ENCODE data around the gene SLC25A19. TPM values are rescaled to one million over a fixed set of nuclear protein-coding genes. Genes with fewer than 3 reads are reported as not detected.

SLC25A19 gene
- total RNA-seq, 1 experiment from 2014 or later = 29.0 TPM

GRCh38 chr17:75241502-75241901 lies 47.7 kb downstream of the SLC25A19 start:
- peaks cover 15% of the 10 kb centered on the region for H3K36me3 ChIP-seq (ENCODE audit: control insufficient read depth, insufficient read depth, low read length)
- DNase-seq (ENCODE audit: low read depth, low spot score) = no peak
- TF ChIP-seq POLR2AphosphoS5 (IDR thresholded peaks at IDR 0.05; ENCODE audit: low read depth, low read length) = no peak
- TF ChIP-seq TCF7L2 (IDR thresholded peaks at IDR 0.05; ENCODE audit: low read depth, low read length) = no peak
- no peak for TF ChIP-seq SIN3A (IDR thresholded peaks at IDR 0.05; ENCODE audit: borderline replicate concordance, insufficient read depth, low read depth, low read length)
- TF ChIP-seq, protein P1, sequence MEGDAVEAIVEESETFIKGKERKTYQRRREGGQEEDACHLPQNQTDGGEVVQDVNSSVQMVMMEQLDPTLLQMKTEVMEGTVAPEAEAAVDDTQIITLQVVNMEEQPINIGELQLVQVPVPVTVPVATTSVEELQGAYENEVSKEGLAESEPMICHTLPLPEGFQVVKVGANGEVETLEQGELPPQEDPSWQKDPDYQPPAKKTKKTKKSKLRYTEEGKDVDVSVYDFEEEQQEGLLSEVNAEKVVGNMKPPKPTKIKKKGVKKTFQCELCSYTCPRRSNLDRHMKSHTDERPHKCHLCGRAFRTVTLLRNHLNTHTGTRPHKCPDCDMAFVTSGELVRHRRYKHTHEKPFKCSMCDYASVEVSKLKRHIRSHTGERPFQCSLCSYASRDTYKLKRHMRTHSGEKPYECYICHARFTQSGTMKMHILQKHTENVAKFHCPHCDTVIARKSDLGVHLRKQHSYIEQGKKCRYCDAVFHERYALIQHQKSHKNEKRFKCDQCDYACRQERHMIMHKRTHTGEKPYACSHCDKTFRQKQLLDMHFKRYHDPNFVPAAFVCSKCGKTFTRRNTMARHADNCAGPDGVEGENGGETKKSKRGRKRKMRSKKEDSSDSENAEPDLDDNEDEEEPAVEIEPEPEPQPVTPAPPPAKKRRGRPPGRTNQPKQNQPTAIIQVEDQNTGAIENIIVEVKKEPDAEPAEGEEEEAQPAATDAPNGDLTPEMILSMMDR (IDR thresholded peaks at IDR 0.05) = no peak
- TF ChIP-seq, protein P2, sequence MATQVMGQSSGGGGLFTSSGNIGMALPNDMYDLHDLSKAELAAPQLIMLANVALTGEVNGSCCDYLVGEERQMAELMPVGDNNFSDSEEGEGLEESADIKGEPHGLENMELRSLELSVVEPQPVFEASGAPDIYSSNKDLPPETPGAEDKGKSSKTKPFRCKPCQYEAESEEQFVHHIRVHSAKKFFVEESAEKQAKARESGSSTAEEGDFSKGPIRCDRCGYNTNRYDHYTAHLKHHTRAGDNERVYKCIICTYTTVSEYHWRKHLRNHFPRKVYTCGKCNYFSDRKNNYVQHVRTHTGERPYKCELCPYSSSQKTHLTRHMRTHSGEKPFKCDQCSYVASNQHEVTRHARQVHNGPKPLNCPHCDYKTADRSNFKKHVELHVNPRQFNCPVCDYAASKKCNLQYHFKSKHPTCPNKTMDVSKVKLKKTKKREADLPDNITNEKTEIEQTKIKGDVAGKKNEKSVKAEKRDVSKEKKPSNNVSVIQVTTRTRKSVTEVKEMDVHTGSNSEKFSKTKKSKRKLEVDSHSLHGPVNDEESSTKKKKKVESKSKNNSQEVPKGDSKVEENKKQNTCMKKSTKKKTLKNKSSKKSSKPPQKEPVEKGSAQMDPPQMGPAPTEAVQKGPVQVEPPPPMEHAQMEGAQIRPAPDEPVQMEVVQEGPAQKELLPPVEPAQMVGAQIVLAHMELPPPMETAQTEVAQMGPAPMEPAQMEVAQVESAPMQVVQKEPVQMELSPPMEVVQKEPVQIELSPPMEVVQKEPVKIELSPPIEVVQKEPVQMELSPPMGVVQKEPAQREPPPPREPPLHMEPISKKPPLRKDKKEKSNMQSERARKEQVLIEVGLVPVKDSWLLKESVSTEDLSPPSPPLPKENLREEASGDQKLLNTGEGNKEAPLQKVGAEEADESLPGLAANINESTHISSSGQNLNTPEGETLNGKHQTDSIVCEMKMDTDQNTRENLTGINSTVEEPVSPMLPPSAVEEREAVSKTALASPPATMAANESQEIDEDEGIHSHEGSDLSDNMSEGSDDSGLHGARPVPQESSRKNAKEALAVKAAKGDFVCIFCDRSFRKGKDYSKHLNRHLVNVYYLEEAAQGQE (IDR thresholded peaks at IDR 0.05; ENCODE audit: insufficient read depth in 1 of 2, low read depth in 2 of 2, low read length in 1 of 2) = no peak
- H3K9me3 ChIP-seq (ENCODE audit: control insufficient read depth, insufficient read depth, low read depth, low read length) = no peaks in the 10 kb centered on the region
- intact Hi-C loops (cut with micrococcal nuclease; ENCODE audit: unreplicated experiment) = no loop called here
- ChIA-PET CTCF (interaction anchor here (0.6 kb wide), 1 partner anchor 11 kb away, joined by 7 read pairs; no protein-coding TSS in a partner anchor), POLR2A (no interaction called here)
- in situ Hi-C loops (cut with HindIII; ENCODE audit: low pct_unique_long_range_greater_than_20kb, low sequenced_read_pairs) = no loop called here
- H3K27me3 ChIP-seq (ENCODE audit: control insufficient read depth, insufficient read depth, low read length) = no peaks in the 10 kb centered on the region
- ATAC-seq = no peak
- 0 out of 2 replicates have a peak, but pooled peaks cover 3% of the 10 kb centered on the region for H3K4me1 ChIP-seq (ENCODE audit: control insufficient read depth, insufficient read depth, low read length)
- no peak overlapping the region for H3K4me3 ChIP-seq (ENCODE audit: low read depth in 2 of 2, low read length in 2 of 2)
- H3K27ac ChIP-seq (ENCODE audit: low read length) = no peak overlapping the region
- BruUV-seq (replicated peaks) = no TSS peak

DNA sequence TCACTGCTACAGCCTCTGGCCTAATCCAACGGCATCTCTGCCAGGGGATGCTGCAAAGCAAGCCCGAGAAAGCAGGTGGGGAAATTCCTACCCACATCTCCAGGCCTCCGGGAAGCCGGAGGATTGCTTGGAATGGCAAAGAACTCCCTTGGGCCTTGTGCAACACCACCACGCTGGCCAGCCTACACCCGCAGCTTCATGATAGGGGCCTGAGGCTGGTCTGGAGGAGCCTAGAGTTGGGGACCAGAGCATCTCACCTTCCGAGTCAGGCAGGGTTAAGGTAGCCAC lies 48.1 kb downstream of the SLC25A19 start:
- H3K27me3 ChIP-seq (ENCODE audit: control insufficient read depth, insufficient read depth, low read length) = no peaks in the 10 kb centered on the region
- ChIA-PET CTCF (interaction anchor here (0.6 to 2.0 kb wide), 6 partner anchors 21 to 215 kb away, joined by 3 to 7 read pairs (median 4); partner anchors contain the start of genes MIF4GD and TMEM94), POLR2A (no interaction called here)
- H3K27ac ChIP-seq (ENCODE audit: low read length) = no peak overlapping the region
- TF ChIP-seq, protein P1 (IDR thresholded peaks at IDR 0.05) = no peak
- TF ChIP-seq, protein P2 (IDR thresholded peaks at IDR 0.05; ENCODE audit: insufficient read depth in 1 of 2, low read depth in 2 of 2, low read length in 1 of 2) = no peak
- TF ChIP-seq POLR2AphosphoS5 (IDR thresholded peaks at IDR 0.05; ENCODE audit: low read depth, low read length) (no peak), TCF7L2 (IDR thresholded peaks at IDR 0.05; ENCODE audit: low read depth, low read length) (no peak), SIN3A (IDR thresholded peaks at IDR 0.05; ENCODE audit: borderline replicate concordance, insufficient read depth, low read depth, low read length) (no peak)
- H3K9me3 ChIP-seq (ENCODE audit: control insufficient read depth, insufficient read depth, low read depth, low read length) = no peaks in the 10 kb centered on the region
- in situ Hi-C loops (cut with HindIII; ENCODE audit: low pct_unique_long_range_greater_than_20kb, low sequenced_read_pairs) = no loop called here
- DNase-seq (ENCODE audit: low read depth, low spot score) (no peak), ATAC-seq (no peak)
- H3K36me3 ChIP-seq (ENCODE audit: control insufficient read depth, insufficient read depth, low read length) = peaks cover 19% of the 10 kb centered on the region
- intact Hi-C loops (cut with micrococcal nuclease; ENCODE audit: unreplicated experiment) = no loop called here
- BruUV-seq (replicated peaks) = no TSS peak
- 0 out of 2 replicates have a peak, but pooled peaks cover 3% of the 10 kb centered on the region for H3K4me1 ChIP-seq (ENCODE audit: control insufficient read depth, insufficient read depth, low read length)
- no peak overlapping the region for H3K4me3 ChIP-seq (ENCODE audit: low read depth in 2 of 2, low read length in 2 of 2)
